SK-N-SH (cell line): ENCODE results near the gene GLIPR1L2. TPM values are rescaled to one million over a fixed set of nuclear protein-coding genes. Genes with fewer than 3 reads are reported as not detected.

Experiments used
- CTCF ChIA-PET: fragments of 300-600, 350-600 bp; formaldehyde crosslinking; extraction: SDS; loops from one replicate; lab custom pipeline; 2021; lab: Yijun Ruan, JAX
- POLR2A ChIA-PET: fragments of 350-600 bp; sonication (Branson Sonifier 250); formaldehyde crosslinking; extraction: SDS; loops from one replicate; lab custom pipeline; 2020; ENCODE audit warnings: antibody characterized with exemption, inconsistent platforms; lab: Yijun Ruan, JAX
- DNase-seq: peaks from one replicate; pipeline ENCODE4 v3.0.0; 2012
- H2AFZ ChIP-seq: fragments of 200-600 bp; sonication (generic); 2 replicates; pipeline ENCODE4 v1.8.1; 2016; ENCODE audit warnings: antibody characterized with exemption, mild to moderate bottlenecking, low read depth
- H3F3A ChIP-seq: fragments of 200-600 bp; sonication (generic); replicated peaks from 2 replicates; pipeline ENCODE3; 2016; ENCODE audit warnings: antibody characterized with exemption, mild to moderate bottlenecking; ENCODE audit not compliant: insufficient read depth
- H3K27ac ChIP-seq, 2 experiments: fragments of 200-500 bp in 1 of 2; fragments of 200-600 bp in 1 of 2; sonication (Bioruptor generic) in 1 of 2; sonication (generic), shearing (Covaris generic) in 1 of 2; 2 replicates each; pipeline versions ENCODE4 v1.5.1 to v1.6.1; 2014 to 2016; ENCODE audit warnings: low read depth in 2 of 2, inconsistent platforms in 1 of 2, low read length in 1 of 2, mild to moderate bottlenecking in 1 of 2, mixed read lengths in 1 of 2
- H3K27me3 ChIP-seq: fragments of 200-600 bp; sonication (generic), shearing (Covaris generic); 2 replicates; pipeline ENCODE4 v1.6.1; 2016; ENCODE audit warnings: mixed run types; ENCODE audit not compliant: insufficient read depth
- H3K36me3 ChIP-seq, 2 experiments: fragments of 200-500 bp in 1 of 2; fragments of 200-600 bp in 1 of 2; sonication (Bioruptor generic) in 1 of 2; sonication (generic) in 1 of 2; replicated peaks in 1 of 2; 2 replicates each; pipeline versions ENCODE3 to v1.5.1; 2014 to 2016; ENCODE audit warnings: low read length in 1 of 2, mild to moderate bottlenecking in 1 of 2; ENCODE audit not compliant: insufficient read depth in 2 of 2, control insufficient read depth in 1 of 2
- H3K4me1 ChIP-seq, 2 experiments: fragments of 200-500 bp in 1 of 2; fragments of 200-600 bp in 1 of 2; sonication (Bioruptor generic) in 1 of 2; sonication (generic), shearing (Covaris generic) in 1 of 2; 2 replicates each; pipeline versions ENCODE4 v1.5.1 to v1.6.1; 2014 to 2016; ENCODE audit warnings: low read depth in 1 of 2, low read length in 1 of 2, mixed run types in 1 of 2; ENCODE audit not compliant: insufficient read depth in 2 of 2, control insufficient read depth in 1 of 2
- H3K4me2 ChIP-seq: fragments of 200-600 bp; sonication (generic), shearing (Covaris generic); 2 replicates; pipeline ENCODE4 v1.6.1; 2017; ENCODE audit warnings: mixed run types
- H3K4me3 ChIP-seq, 2 experiments: fragments of 200-500 bp in 1 of 2; fragments of 200-600 bp in 1 of 2; sonication (Bioruptor generic) in 1 of 2; sonication (generic), shearing (Covaris generic) in 1 of 2; 2 replicates each; pipeline versions ENCODE4 v1.5.1 to v1.8.1; 2014 to 2016; ENCODE audit warnings: low read depth in 2 of 2, inconsistent platforms in 1 of 2, low read length in 1 of 2, mild to moderate bottlenecking in 1 of 2, mixed read lengths in 1 of 2, moderate library complexity in 1 of 2
- H3K79me2 ChIP-seq: fragments of 200-600 bp; sonication (generic); 2 replicates; pipeline ENCODE4 v1.8.1; 2017; ENCODE audit warnings: mild to moderate bottlenecking; ENCODE audit not compliant: insufficient read depth
- H3K9ac ChIP-seq: fragments of 200-600 bp; sonication (generic); 2 replicates; pipeline ENCODE4 v1.6.1; 2017; ENCODE audit warnings: mixed run types
- H3K9me2 ChIP-seq: fragments of 200-600 bp; sonication (generic); 2 replicates; pipeline ENCODE4 v1.6.1; 2017; ENCODE audit warnings: mixed run types
- H3K9me3 ChIP-seq: fragments of 200-600 bp; sonication (generic); 2 replicates; pipeline ENCODE4 v1.6.1; 2017; ENCODE audit warnings: mixed run types, mild to moderate bottlenecking, moderate library complexity
- H4K20me1 ChIP-seq: fragments of 200-600 bp; sonication (generic); 2 replicates; pipeline ENCODE4 v1.6.1; 2017; ENCODE audit warnings: mild to moderate bottlenecking, mixed run types; ENCODE audit not compliant: insufficient read depth
- MAX ChIP-seq: IDR thresholded peaks from 2 replicates; pipeline ENCODE4 v1.4.0; 2012; ENCODE audit warnings: low read depth
- TCF12 ChIP-seq: IDR thresholded peaks from 2 replicates; pipeline ENCODE4 v1.4.0; 2012
- WGBS: methylation state at CpG from one replicate; pipeline ENCODE4 v1.1.6; 2017; ENCODE audit warnings: low lambda C conversion rate; 5-methylcytosine and 5-hydroxymethylcytosine counted together
- polyA plus RNA-seq, 3 experiments: library from polyadenylated mRNA; depleted of rRNA; stranded (reverse); fragments of >200 nt; gene quantifications; 2 replicates each; pipeline ENCODE4 v1.2.3, GENCODE V29; 2012

The GLIPR1L2 gene
- polyA plus RNA-seq, 1 of the 3 experiments (the other 2 are of a cell fraction): 0.13 TPM

- Histone ChIP-seq H3K9me2 (no peaks in the 10 kb centered on the region), H3K79me2 (peaks cover 58% of the 10 kb centered on the region), H3K4me3 (peak overlapping the region; percentile 41 to 68; a peak in 3 of 4 replicates), H3K27me3 (no peaks in the 10 kb centered on the region), H3F3A (peaks cover 38% of the 10 kb centered on the region), H3K27ac (peak overlapping the region; percentile 76 to 91; a peak in 3 of 4 replicates), H3K9ac (peak overlapping the region; percentile 66), H3K36me3 (peaks cover 0 to 13% of the 10 kb centered on the region in 2 experiments), H3K4me2 (peak overlapping the region; percentile 86), H3K4me1 (peaks cover 0 to 5% of the 10 kb centered on the region in 2 experiments; a peak in 3 of 4 replicates), H3K9me3 (no peaks in the 10 kb centered on the region), H2AFZ (no peak overlapping the region), H4K20me1 (no peaks in the 10 kb centered on the region)
- no peak for TF ChIP-seq MAX
- peak; percentile 43; the same call in 1 of the 2 replicates for TF ChIP-seq TCF12
- DNase-seq: no peak
- ChIA-PET CTCF (no interaction called here), POLR2A (no interaction called here)
- 55% methylated on average over 4 of the region's 4 CpGs for WGBS
These were observed 90.9 kb downstream of the GLIPR1L2 start for GRCh38 chr12:75481774-75482173.

Other genes starting within 250 kb of the GLIPR1L2 start
- gene KCNC2, start 181.2 kb upstream of the GLIPR1L2 start, polyA plus RNA-seq (2012; rRNA removed): not detected in 2 replicates
- gene CAPS2, start 60.8 kb upstream of the GLIPR1L2 start, polyA plus RNA-seq (2012; rRNA removed): 5.7 TPM in 2 replicates
- not detected in 2 replicates for gene GLIPR1L1, start 56.4 kb upstream of the GLIPR1L2 start, polyA plus RNA-seq (2012; rRNA removed)
- gene GLIPR1, start 89.7 kb downstream of the GLIPR1L2 start, polyA plus RNA-seq (2012; rRNA removed): 75.6 and 141 TPM in 2 replicates
- gene KRR1, start 120.5 kb downstream of the GLIPR1L2 start, polyA plus RNA-seq (2012; rRNA removed): 13.8 and 16.1 TPM in 2 replicates